GM12878 (cell line): ENCODE measurements around the gene CNNM3. TPM values are rescaled to one million over a fixed set of nuclear protein-coding genes. Genes with fewer than 3 reads are reported as not detected.
A peak's percentile ranks its signal among the peaks of the same experiment; 100 is the strongest.

Experiments
- ATAC-seq: fragments of 200-7000 bp; cut with Tn5 transposase; 3 replicates; pipeline ENCODE4 v1.9.1; 2020; ENCODE audit warnings: mild to moderate bottlenecking, moderate library complexity
- BruUV-seq: library from RNA; stranded (reverse); fragments of 400-500 nt; replicated peaks from 2 replicates; lab custom pipeline; 2021; lab: Mats Ljungman, UMichigan
- CTCF ChIA-PET: fragments of 300-600 bp; sonication (Branson Sonifier 250); formaldehyde crosslinking; extraction: SDS; loops from one replicate; lab custom pipeline; 2021; ENCODE audit warnings: inconsistent platforms; lab: Yijun Ruan, JAX
- POLR2A ChIA-PET: fragments of 350-600 bp; formaldehyde crosslinking; extraction: SDS; loops from one replicate; lab custom pipeline; 2021; ENCODE audit warnings: inconsistent platforms; lab: Charles Lee
- RAD21 ChIA-PET: fragments of 300-600 bp; sonication (Branson Sonifier 250); formaldehyde crosslinking; loops from one replicate; lab custom pipeline; 2023; ENCODE audit warnings: antibody characterized with exemption; ENCODE audit not compliant: unreplicated experiment; lab: Charles Lee
- SMC1A ChIA-PET: fragments of 300-600 bp; sonication (Branson Sonifier 250); formaldehyde crosslinking; loops from one replicate; lab custom pipeline; 2023; ENCODE audit not compliant: unreplicated experiment, uncharacterized antibody; lab: Charles Lee
- DNase-seq: peaks from one replicate; pipeline ENCODE4 v3.0.0-alpha.2; 2011; ENCODE audit warnings: low read depth, low spot score
- FAIRE-seq: peaks from 3 replicates; lab custom pipeline; 2011; peaks lifted over from hg19 to GRCh38; lab: Jason Lieb, UNC
- H2AFZ ChIP-seq: 2 replicates; pipeline ENCODE4 v1.6.0; 2011; ENCODE audit warnings: low read depth, low read length, control low read depth; ENCODE audit not compliant: control insufficient read depth
- H3K27ac ChIP-seq: 2 replicates; pipeline ENCODE4 v1.5.1; 2011; ENCODE audit warnings: control low read depth; ENCODE audit not compliant: control insufficient read depth, insufficient read depth
- H3K27me3 ChIP-seq, 2 experiments: replicated peaks in 1 of 2; 2 replicates each; pipeline versions ENCODE4 v1.6.0 to v1.6.1; 2011; ENCODE audit warnings: low read length in 1 of 2; ENCODE audit not compliant: control insufficient read depth in 2 of 2, insufficient read depth in 2 of 2
- H3K36me3 ChIP-seq, 2 experiments: 2 replicates each; pipeline ENCODE4 v1.5.1; 2011; ENCODE audit warnings: low read length in 1 of 2; ENCODE audit not compliant: control insufficient read depth in 2 of 2, insufficient read depth in 2 of 2
- H3K4me1 ChIP-seq: 2 replicates; pipeline ENCODE4 v1.6.1; 2011; ENCODE audit warnings: mild to moderate bottlenecking, low read length, moderate library complexity, mixed read lengths; ENCODE audit not compliant: control insufficient read depth, insufficient read depth
- H3K4me2 ChIP-seq: 2 replicates; pipeline ENCODE4 v1.6.0; 2011; ENCODE audit warnings: control low read depth; ENCODE audit not compliant: control insufficient read depth, insufficient read depth
- H3K4me3 ChIP-seq: fragments of 200-600 bp; sonication (generic); 2 replicates; pipeline ENCODE4 v1.5.1; 2016
- H3K79me2 ChIP-seq: 2 replicates; pipeline ENCODE4 v1.6.0; 2011; ENCODE audit warnings: low read length; ENCODE audit not compliant: control insufficient read depth, insufficient read depth
- H3K9ac ChIP-seq: 2 replicates; pipeline ENCODE4 v1.8.0; 2011; ENCODE audit warnings: low read length, control low read depth, mixed read lengths; ENCODE audit not compliant: control insufficient read depth, insufficient read depth
- H3K9me3 ChIP-seq: replicated peaks from 3 replicates; pipeline ENCODE4 v1.5.1; 2011; ENCODE audit warnings: mild to moderate bottlenecking, low read length; ENCODE audit not compliant: control insufficient read depth, insufficient read depth
- H4K20me1 ChIP-seq: 2 replicates; pipeline ENCODE4 v1.6.0; 2011; ENCODE audit not compliant: control insufficient read depth, insufficient read depth
- E2F8 ChIP-seq: fragments of 450-650 bp; IDR thresholded peaks from 2 replicates; pipeline ENCODE4 v1.6.1; 2018; ENCODE audit warnings: mild to moderate bottlenecking, low read depth, moderate library complexity; ENCODE audit not compliant: partially characterized antibody
- IRF5 ChIP-seq: fragments of 450-650 bp; IDR thresholded peaks from 2 replicates; pipeline ENCODE4 v1.6.1; 2017; ENCODE audit warnings: borderline replicate concordance
- POLR2AphosphoS2 ChIP-seq: IDR thresholded peaks from 2 replicates; pipeline ENCODE4 v1.6.1; 2011; ENCODE audit warnings: low read depth, mild to moderate bottlenecking, low read length, improper control_type of control experiment, moderate library complexity
- RAD51 ChIP-seq: fragments of 450-650 bp; IDR thresholded peaks from 2 replicates; pipeline ENCODE4 v1.6.1; 2016; ENCODE audit warnings: moderate library complexity, mild to moderate bottlenecking, inconsistent platforms
- WGBS: methylation state at CpG from one replicate; pipeline ENCODE4 v1.1.6; 2016; ENCODE audit warnings: low lambda C conversion rate; ENCODE audit not compliant: insufficient replicate concordance, insufficient coverage; ENCODE audit errors: missing lambda C conversion rate; 5-methylcytosine and 5-hydroxymethylcytosine counted together
- in situ Hi-C: fragments of 300-500 bp; cut with MboI; formaldehyde crosslinking; loops from 9 replicates; pipeline ENCODE4 v1.14.3; 2018; ENCODE audit warnings: mixed read lengths
- intact Hi-C: fragments of 100-400 bp; cut with micrococcal nuclease; formaldehyde crosslinking; loops from one replicate; pipeline ENCODE4 v1.14.2; 2022; ENCODE audit not compliant: unreplicated experiment
- polyA plus RNA-seq, 11 experiments: library from polyadenylated mRNA; depleted of rRNA in 4 of 11; unstranded in 6 of 11; stranded (reverse) in 5 of 11; fragments of >200 nt; fragmentation: Nextera tagmentation in 4 of 11; fragmentation: Illumina TruSeq in 1 of 11; extraction: Ambion mirVana in 4 of 11; extraction: Trizol in 1 of 11; gene quantifications; 1 replicate in 1 of 11; 2 replicates in 10 of 11; pipeline versions ENCODE4 v1.2.1 to v1.2.3, GENCODE V29; 2011 to 2016; ENCODE audit warnings: inconsistent platforms in 2 of 11, missing spikeins in 2 of 11, low read depth in 1 of 11
- total RNA-seq, 4 experiments: library from RNA; depleted of rRNA in 3 of 4; stranded (reverse); fragments of >200 nt in 3 of 4; fragmentation: Illumina TruSeq in 1 of 4; extraction: Trizol in 1 of 4; gene quantifications; 2 replicates each; pipeline versions ENCODE4 v1.2.1 to v1.2.3, GENCODE V29; 2013 to 2021

CNNM3 gene
- total and polyA plus RNA-seq, 10 of the 15 experiments (the other 5 are each of a cell fraction or from before 2014, with no cell fraction given) = 0.72 to 14.3 (median 4.0) TPM

GRCh38 chr2:96863575-96864342 lies 47.7 kb downstream of the CNNM3 start (continued):
- no peak for TF ChIP-seq E2F8
- TF ChIP-seq IRF5 = no peak

GRCh38 chr2:96864343-96865091 lies 48.4 kb downstream of the CNNM3 start:
- CTCF ChIA-PET = interaction anchor here (1.4 kb wide), 1 partner anchor 9 kb away, joined by 5 read pairs; no protein-coding TSS in a partner anchor
- RAD21 ChIA-PET = no interaction called here
- no peak overlapping the region for H3K4me3 ChIP-seq
- ATAC-seq (no peak), FAIRE-seq (no peak), DNase-seq (no peak)
- peaks cover 8% of the 10 kb centered on the region for H3K4me1 ChIP-seq
- in situ Hi-C loops (no loop called here), intact Hi-C loops (loop anchor here (5.0 kb wide), 1 partner anchor 227 kb away; the partner anchor contains the start of gene KANSL3)
- no peaks in the 10 kb centered on the region for H3K9me3 ChIP-seq
- TF ChIP-seq RAD51 (no peak), POLR2AphosphoS2 (0 out of 2 replicates have a peak, but pooled peaks have one; percentile 8)
- no peak overlapping the region for H3K27ac ChIP-seq
- H3K36me3 ChIP-seq = peaks cover 11 to 30% of the 10 kb centered on the region in 2 experiments; a peak in 3 of 4 replicates
- no peak overlapping the region for H3K4me2 ChIP-seq
- POLR2A ChIA-PET = no interaction called here
- no peak overlapping the region for H3K9ac ChIP-seq
- 95% methylated on average over 25 of the region's 25 CpGs for WGBS
- SMC1A ChIA-PET = no interaction called here
- peaks cover 35% of the 10 kb centered on the region for H3K79me2 ChIP-seq
- no peaks in the 10 kb centered on the region for H4K20me1 ChIP-seq
- BruUV-seq = no TSS peak
- no peaks in the 10 kb centered on the region for H3K27me3 ChIP-seq
- no peak overlapping the region for H2AFZ ChIP-seq
